Keratinocyte (primary cell): ENCODE measurements around the gene PRSS12. TPM values are rescaled to one million over a fixed set of nuclear protein-coding genes. Genes with fewer than 3 reads are reported as not detected.
A peak's percentile ranks its signal among the peaks of the same experiment; 100 is the strongest.
"Not testable (repeated sequence)": the region's sequence is repeated elsewhere in the genome, so short reads cannot be mapped to it uniquely, and the experiment has no call there.

ENCODE experiments used
- DNase-seq: peaks from one replicate; pipeline ENCODE4 v3.0.0-alpha.2; 2011; ENCODE audit warnings: low read depth, missing footprints, low spot score
- FAIRE-seq: peaks from 2 replicates; lab custom pipeline; 2011; peaks lifted over from hg19 to GRCh38; lab: Jason Lieb, UNC
- H2AFZ ChIP-seq: 2 replicates; pipeline ENCODE4 v1.6.0; 2012; ENCODE audit warnings: low read length, control low read depth, inconsistent platforms; ENCODE audit not compliant: control insufficient read depth
- H3K27ac ChIP-seq: 2 replicates; pipeline ENCODE4 v1.5.1; 2011; ENCODE audit warnings: low read length; ENCODE audit not compliant: control insufficient read depth, insufficient read depth
- H3K27me3 ChIP-seq: 3 replicates; pipeline ENCODE4 v1.6.0; 2011; ENCODE audit warnings: low read length; ENCODE audit not compliant: control insufficient read depth, insufficient read depth; ENCODE audit errors: extremely low read depth
- H3K36me3 ChIP-seq, 2 experiments: 2 replicates in 1 of 2; 3 replicates in 1 of 2; pipeline ENCODE4 v1.5.1; 2011; ENCODE audit warnings: low read length in 2 of 2, mild to moderate bottlenecking in 1 of 2; ENCODE audit not compliant: control insufficient read depth in 2 of 2, insufficient read depth in 2 of 2; ENCODE audit errors: extremely low read depth in 1 of 2
- H3K4me1 ChIP-seq: 3 replicates; pipeline ENCODE4 v1.5.1; 2011; ENCODE audit warnings: low read length; ENCODE audit not compliant: control insufficient read depth, insufficient read depth; ENCODE audit errors: extremely low read depth
- H3K4me2 ChIP-seq: 3 replicates; pipeline ENCODE4 v1.6.0; 2011; ENCODE audit warnings: low read depth, low read length; ENCODE audit not compliant: control insufficient read depth, insufficient read depth; ENCODE audit errors: extremely low read depth
- H3K4me3 ChIP-seq, 3 experiments: fragments of 200-600 bp in 1 of 3; sonication (generic) in 1 of 3; 2 replicates in 2 of 3; 3 replicates in 1 of 3; pipeline ENCODE4 v1.5.1; 2011 to 2016; ENCODE audit warnings: low read length in 3 of 3, mild to moderate bottlenecking in 3 of 3, control low read depth in 2 of 3, inconsistent platforms in 1 of 3, low read depth in 1 of 3, mixed read lengths in 1 of 3, mixed run types in 1 of 3, moderate library complexity in 1 of 3; ENCODE audit not compliant: control insufficient read depth in 2 of 3, insufficient read depth in 2 of 3; ENCODE audit errors: extremely low read depth in 1 of 3
- H3K79me2 ChIP-seq: 2 replicates; pipeline ENCODE4 v1.6.0; 2012; ENCODE audit warnings: low read length; ENCODE audit not compliant: control insufficient read depth, insufficient read depth
- H3K9ac ChIP-seq: 3 replicates; pipeline ENCODE4 v1.6.0; 2011; ENCODE audit warnings: low read length; ENCODE audit not compliant: control insufficient read depth, insufficient read depth; ENCODE audit errors: extremely low read depth
- H3K9me1 ChIP-seq: 3 replicates; pipeline ENCODE4 v1.6.0; 2011; ENCODE audit warnings: low read length; ENCODE audit not compliant: control insufficient read depth, insufficient read depth; ENCODE audit errors: extremely low read depth
- H3K9me3 ChIP-seq: 2 replicates; pipeline ENCODE4 v1.5.1; 2012; ENCODE audit warnings: low read depth, low read length; ENCODE audit not compliant: control insufficient read depth
- H4K20me1 ChIP-seq: 3 replicates; pipeline ENCODE4 v1.6.0; 2011; ENCODE audit warnings: low read length; ENCODE audit not compliant: control insufficient read depth, insufficient read depth; ENCODE audit errors: extremely low read depth
- CTCF ChIP-seq, 3 experiments: IDR thresholded peaks in 1 of 3; conservative IDR thresholded peaks in 1 of 3; optimal IDR thresholded peaks in 1 of 3; 2 replicates in 2 of 3; 3 replicates in 1 of 3; pipeline versions ENCODE3 to v1.5.1; 2011; ENCODE audit warnings: low read length in 3 of 3, mild to moderate bottlenecking in 3 of 3, moderate library complexity in 2 of 3, control low read depth in 1 of 3, inconsistent platforms in 1 of 3; ENCODE audit not compliant: insufficient read depth in 2 of 3; ENCODE audit errors: extremely low read depth in 1 of 3
- EZH2 ChIP-seq: IDR thresholded peaks from one replicate; pipeline ENCODE4 v1.6.1; 2012; ENCODE audit warnings: inconsistent platforms, mild to moderate bottlenecking, low read length, moderate library complexity
- dilution Hi-C: fragments of 300-500 bp; cut with MboI; formaldehyde crosslinking; loops from one replicate; pipeline ENCODE4 v1.7.0; 2020; ENCODE audit warnings: low sequenced_read_pairs; ENCODE audit not compliant: extremely low pct_ligation_motif_present
- polyA plus RNA-seq, 5 experiments: library from polyadenylated mRNA; depleted of rRNA in 3 of 5; stranded (reverse) in 3 of 5; stranded (forward) in 1 of 5; unstranded in 1 of 5; fragments of >200 nt; gene quantifications; 1 replicate in 1 of 5; 2 replicates in 3 of 5; 3 replicates in 1 of 5; pipeline versions ENCODE4 v1.2.1 to v1.2.3, GENCODE V29; 2011 to 2012; ENCODE audit warnings: missing spikeins in 2 of 5, low read depth in 1 of 5, low replicate concordance in 1 of 5

Gene PRSS12
- polyA plus RNA-seq, 1 donor (not counting 4 experiments of a cell fraction or from before 2014, with no cell fraction given): 16.6 TPM

GRCh38 chr4:118396881-118397622, 44.2 kb upstream of the PRSS12 start:
- H3K9me3 ChIP-seq: no peaks in the 10 kb centered on the region
- DNase-seq: peak; percentile 7
- dilution Hi-C loops: no loop called here
- H4K20me1 ChIP-seq: no peaks in the 10 kb centered on the region
- peak; percentile 20 for FAIRE-seq
- peak overlapping the region; percentile 66 for H2AFZ ChIP-seq
- no peaks in the 10 kb centered on the region for H3K27me3 ChIP-seq
- peak overlapping the region; percentile 46 for H3K9ac ChIP-seq
- H3K4me1 ChIP-seq: peaks cover 23% of the 10 kb centered on the region
- no peaks in the 10 kb centered on the region for H3K36me3 ChIP-seq
- peak overlapping the region; percentile 63 for H3K27ac ChIP-seq
- H3K4me3 ChIP-seq: peak overlapping the region in 1 of 3 experiments; percentile 30
- H3K79me2 ChIP-seq: no peaks in the 10 kb centered on the region
- TF ChIP-seq CTCF (optimal IDR thresholded peaks at IDR 0.05 in 1 of 3, IDR thresholded peaks at IDR 0.05 in 1 of 3, conservative IDR thresholded peaks at IDR 0.05 in 1 of 3; ENCODE audit: extremely low read depth in 1 of 3, insufficient read depth in 2 of 3, low read length in 3 of 3) (no peak), EZH2 (no peak)
- H3K4me2 ChIP-seq: peak overlapping the region; percentile 68
- H3K9me1 ChIP-seq: no peaks in the 10 kb centered on the region

- H3K9me1 ChIP-seq: no peaks in the 10 kb centered on the region
- no peak overlapping the region for H3K4me2 ChIP-seq
- H3K79me2 ChIP-seq: no peaks in the 10 kb centered on the region
- no peaks in the 10 kb centered on the region for H3K36me3 ChIP-seq
- no peak overlapping the region for H3K4me3 ChIP-seq
- dilution Hi-C loops: no loop called here
- peaks cover 18% of the 10 kb centered on the region for H3K4me1 ChIP-seq
- H3K9me3 ChIP-seq: no peaks in the 10 kb centered on the region
- H3K9ac ChIP-seq: no peak overlapping the region
- no peaks in the 10 kb centered on the region for H3K27me3 ChIP-seq
- TF ChIP-seq CTCF (optimal IDR thresholded peaks at IDR 0.05 in 1 of 3, IDR thresholded peaks at IDR 0.05 in 1 of 3, conservative IDR thresholded peaks at IDR 0.05 in 1 of 3; ENCODE audit: extremely low read depth in 1 of 3, insufficient read depth in 2 of 3, low read length in 3 of 3): no peak
- TF ChIP-seq EZH2: no peak
- no peak for FAIRE-seq
- no peak overlapping the region for H3K27ac ChIP-seq
- no peak for DNase-seq
- no peaks in the 10 kb centered on the region for H4K20me1 ChIP-seq
- H2AFZ ChIP-seq: no peak overlapping the region
These were observed 42.3 kb upstream of the PRSS12 start for GRCh38 chr4:118395057-118395644.

GRCh38 chr4:118392509-118392908, 39.7 kb upstream of the PRSS12 start:
- H3K9ac ChIP-seq, H3K9me1 ChIP-seq, H3K36me3 ChIP-seq, H2AFZ ChIP-seq, H3K4me1 ChIP-seq, dilution Hi-C loops, H3K4me3 ChIP-seq, FAIRE-seq, H3K27ac ChIP-seq, H3K27me3 ChIP-seq, H3K79me2 ChIP-seq, H3K9me3 ChIP-seq, H4K20me1 ChIP-seq, DNase-seq, H3K4me2 ChIP-seq: not testable (repeated sequence)
